MG63 (cell line): ENCODE data around the gene METTL25B. TPM values are rescaled to one million over a fixed set of nuclear protein-coding genes. Genes with fewer than 3 reads are reported as not detected.
A peak's percentile ranks its signal among the peaks of the same experiment; 100 is the strongest.

ENCODE experiments used
- DNase-seq: peaks from one replicate; pipeline ENCODE4 v3.0.0-alpha.2; 2020
- H3K27me3 ChIP-seq: fragments of 250-450 bp; sonication (Bioruptor Pico); 2 replicates; pipeline ENCODE4 v1.5.1; 2020; ENCODE audit warnings: mild to moderate bottlenecking, moderate library complexity
- H3K36me3 ChIP-seq: fragments of 250-450 bp; sonication (Bioruptor Pico); 2 replicates; pipeline ENCODE4 v1.5.1; 2020; ENCODE audit warnings: mild to moderate bottlenecking, moderate library complexity
- H3K4me3 ChIP-seq: fragments of 250-450 bp; sonication (Bioruptor Pico); 2 replicates; pipeline ENCODE4 v1.5.1; 2020; ENCODE audit warnings: mild to moderate bottlenecking, moderate library complexity
- H3K9me3 ChIP-seq: fragments of 250-450 bp; sonication (Bioruptor Pico); 2 replicates; pipeline ENCODE4 v1.5.1; 2020; ENCODE audit warnings: mild to moderate bottlenecking, moderate library complexity
- total RNA-seq: library from RNA; depleted of rRNA; stranded (reverse); fragments of >200 nt; shearing (Covaris generic); gene quantifications from 2 replicates; pipeline ENCODE4 v1.2.3, GENCODE V29; 2014; ENCODE audit warnings: low replicate concordance; rRNA removed

The METTL25B gene
- 10.0 and 20.8 TPM in 2 replicates for total RNA-seq

- peak within 1 kb of the TSS; percentile 81 for H3K4me3 ChIP-seq
- peaks cover 44% of the 10 kb centered on the region for H3K36me3 ChIP-seq
- H3K27me3 ChIP-seq, result no peaks in the 10 kb centered on the region
- DNase-seq, result peak; percentile 88
- H3K9me3 ChIP-seq, result no peaks in the 10 kb centered on the region
Measured at GRCh38 chr1:156727926-156728598, at the start of gene METTL25B. TSS of gene METTL25B (plus strand) at chr1:156728469. CDS start at chr1:156729105, 636 bp downstream.

- Histone ChIP-seq H3K4me3 (no peak overlapping the region), H3K27me3 (no peaks in the 10 kb centered on the region), H3K36me3 (no peaks in the 10 kb centered on the region), H3K9me3 (no peaks in the 10 kb centered on the region)
- DNase-seq, result no peak
Measured at GRCh38 chr1:156680056-156680455, 48.2 kb upstream of the METTL25B start.

DNA sequence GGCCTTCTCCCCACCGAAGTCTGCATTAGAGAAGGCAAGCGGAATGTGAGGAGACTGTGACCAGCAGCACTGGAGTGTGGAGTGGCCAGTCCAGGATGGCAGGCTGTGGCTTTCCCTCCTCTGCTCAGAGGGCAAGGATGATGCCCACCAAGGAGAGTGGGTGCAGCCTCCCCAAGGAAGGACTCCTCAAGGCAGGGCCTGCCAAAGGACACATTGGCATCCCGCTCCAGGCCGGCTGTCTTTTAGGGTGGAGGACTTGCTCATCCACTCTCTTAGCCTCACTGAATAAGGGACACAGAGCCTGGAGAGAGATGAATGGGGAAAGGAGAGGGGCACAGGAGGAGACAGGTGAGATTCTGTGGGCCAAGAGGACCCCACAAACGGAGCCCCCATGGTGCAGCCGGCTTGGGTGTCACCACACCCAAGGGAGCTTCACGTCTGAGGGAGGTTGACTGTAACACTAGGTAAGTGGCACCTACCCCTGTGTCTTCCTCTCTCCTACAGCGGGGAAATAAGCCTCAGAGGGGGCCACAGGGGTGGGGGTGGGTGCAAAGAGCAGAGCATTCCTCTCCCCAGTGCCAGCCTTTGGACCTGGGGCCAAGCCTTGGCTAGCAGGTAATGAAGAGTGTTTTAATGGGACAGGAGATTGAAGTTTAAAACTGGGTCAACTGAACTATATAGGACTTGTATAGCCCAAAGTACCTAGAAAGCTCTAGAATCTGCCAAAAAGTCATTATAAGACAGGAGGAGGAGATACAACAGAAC lies 46.9 kb upstream of the METTL25B start:
- DNase-seq, result no peak
- Histone ChIP-seq H3K27me3 (no peaks in the 10 kb centered on the region), H3K9me3 (no peaks in the 10 kb centered on the region), H3K36me3 (no peaks in the 10 kb centered on the region), H3K4me3 (no peak overlapping the region)

- H3K36me3 ChIP-seq, result no peaks in the 10 kb centered on the region
- no peaks in the 10 kb centered on the region for H3K27me3 ChIP-seq
- H3K4me3 ChIP-seq, result no peak overlapping the region
- no peak for DNase-seq
- H3K9me3 ChIP-seq, result no peaks in the 10 kb centered on the region
Measured at GRCh38 chr1:156682166-156682890, 45.9 kb upstream of the METTL25B start.

DNA sequence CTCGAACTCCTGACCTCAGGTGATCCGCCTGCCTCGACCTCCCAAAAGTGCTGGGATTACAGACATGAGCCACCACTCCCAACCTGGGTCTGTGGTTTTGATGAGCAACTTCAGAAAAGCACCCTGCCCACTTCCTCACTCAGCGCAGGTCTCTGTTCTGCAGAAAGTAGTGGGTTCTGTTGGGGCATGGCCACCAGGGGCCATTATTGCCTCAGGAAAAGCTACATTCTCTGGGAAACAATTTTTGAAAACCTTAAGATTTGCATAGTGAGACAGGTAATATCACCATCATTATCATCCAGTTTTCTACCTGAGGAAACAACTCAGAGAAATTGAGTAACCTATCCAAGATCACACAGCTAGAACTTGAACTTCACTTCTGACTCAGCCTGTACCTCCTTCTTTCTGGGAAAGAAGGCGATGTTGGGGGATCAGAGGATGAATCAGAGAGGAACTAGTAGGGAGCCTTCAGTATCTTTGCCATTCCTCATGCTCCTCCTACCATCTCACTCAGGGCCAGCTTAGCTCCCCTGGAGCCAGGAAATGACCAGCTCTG lies 44.0 kb upstream of the METTL25B start:
- H3K36me3 ChIP-seq, result no peaks in the 10 kb centered on the region
- no peaks in the 10 kb centered on the region for H3K27me3 ChIP-seq
- no peaks in the 10 kb centered on the region for H3K9me3 ChIP-seq
- H3K4me3 ChIP-seq, result no peak overlapping the region
- peak; percentile 56 for DNase-seq

GRCh38 chr1:156689035-156689952 lies 39.0 kb upstream of the METTL25B start:
- peak; percentile 82 for DNase-seq

GRCh38 chr1:156689953-156690674 lies 38.2 kb upstream of the METTL25B start:
- H3K27me3 ChIP-seq, result no peaks in the 10 kb centered on the region
- no peak for DNase-seq
- H3K9me3 ChIP-seq, result no peaks in the 10 kb centered on the region
- no peak overlapping the region for H3K4me3 ChIP-seq
- no peaks in the 10 kb centered on the region for H3K36me3 ChIP-seq

More at GRCh38 chr1:156689035-156689952, 39.0 kb upstream of the METTL25B start:
- Histone ChIP-seq H3K27me3 (no peaks in the 10 kb centered on the region), H3K36me3 (no peaks in the 10 kb centered on the region), H3K9me3 (no peaks in the 10 kb centered on the region), H3K4me3 (peak overlapping the region; percentile 13)

DNA sequence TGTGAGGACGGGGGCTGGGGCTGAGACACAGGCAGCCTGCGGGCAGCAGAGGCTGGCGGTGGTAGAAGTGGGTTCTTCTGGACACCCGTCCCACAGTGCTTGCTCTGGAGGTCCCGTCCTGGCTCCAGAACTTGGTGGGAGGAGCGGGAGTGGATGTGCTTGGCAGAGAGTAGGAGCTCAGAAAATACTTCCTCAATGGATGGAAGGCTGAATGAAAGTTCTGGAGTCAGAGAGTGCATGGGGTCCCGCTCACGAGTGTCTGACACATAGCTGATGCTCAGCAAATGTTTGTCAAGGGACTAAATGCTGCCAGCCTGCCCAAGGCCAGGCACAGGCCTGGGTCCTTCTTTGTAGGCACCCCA lies 37.6 kb upstream of the METTL25B start:
- Histone ChIP-seq H3K4me3 (no peak overlapping the region), H3K27me3 (no peaks in the 10 kb centered on the region), H3K9me3 (no peaks in the 10 kb centered on the region), H3K36me3 (no peaks in the 10 kb centered on the region)
- DNase-seq, result no peak

DNA sequence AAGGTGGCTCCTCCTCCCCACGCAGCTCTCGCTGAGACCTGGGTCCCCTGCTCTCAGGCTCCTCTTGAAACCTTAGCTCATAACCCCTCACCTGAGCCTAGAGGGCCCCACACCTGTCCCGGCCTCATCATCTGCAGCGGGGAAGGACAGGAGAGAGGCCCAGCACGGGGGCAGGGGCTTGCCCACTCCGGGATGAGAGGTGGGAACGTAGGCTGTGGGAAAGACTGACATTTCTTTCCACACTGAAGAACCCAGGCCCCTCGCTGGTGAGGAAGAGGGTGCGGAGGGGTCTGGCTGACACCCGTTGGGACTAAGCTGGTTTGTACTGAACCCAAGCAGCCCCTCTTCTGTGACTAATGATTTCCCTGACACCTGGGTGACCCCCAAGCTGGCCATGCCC lies 37.1 kb upstream of the METTL25B start:
- DNase-seq, result no peak
- H3K27me3 ChIP-seq, result no peaks in the 10 kb centered on the region
- no peaks in the 10 kb centered on the region for H3K9me3 ChIP-seq
- H3K36me3 ChIP-seq, result no peaks in the 10 kb centered on the region
- no peak overlapping the region for H3K4me3 ChIP-seq

- no peak overlapping the region for H3K4me3 ChIP-seq
- no peaks in the 10 kb centered on the region for H3K36me3 ChIP-seq
- no peaks in the 10 kb centered on the region for H3K27me3 ChIP-seq
- H3K9me3 ChIP-seq, result no peaks in the 10 kb centered on the region
- DNase-seq, result peak; percentile 72
Measured at GRCh38 chr1:156691665-156692440, 36.4 kb upstream of the METTL25B start.

- DNase-seq, result no peak
- no peak overlapping the region for H3K4me3 ChIP-seq
- no peaks in the 10 kb centered on the region for H3K36me3 ChIP-seq
- no peaks in the 10 kb centered on the region for H3K9me3 ChIP-seq
- H3K27me3 ChIP-seq, result no peaks in the 10 kb centered on the region
Measured at GRCh38 chr1:156692441-156692924, 35.8 kb upstream of the METTL25B start.

DNA sequence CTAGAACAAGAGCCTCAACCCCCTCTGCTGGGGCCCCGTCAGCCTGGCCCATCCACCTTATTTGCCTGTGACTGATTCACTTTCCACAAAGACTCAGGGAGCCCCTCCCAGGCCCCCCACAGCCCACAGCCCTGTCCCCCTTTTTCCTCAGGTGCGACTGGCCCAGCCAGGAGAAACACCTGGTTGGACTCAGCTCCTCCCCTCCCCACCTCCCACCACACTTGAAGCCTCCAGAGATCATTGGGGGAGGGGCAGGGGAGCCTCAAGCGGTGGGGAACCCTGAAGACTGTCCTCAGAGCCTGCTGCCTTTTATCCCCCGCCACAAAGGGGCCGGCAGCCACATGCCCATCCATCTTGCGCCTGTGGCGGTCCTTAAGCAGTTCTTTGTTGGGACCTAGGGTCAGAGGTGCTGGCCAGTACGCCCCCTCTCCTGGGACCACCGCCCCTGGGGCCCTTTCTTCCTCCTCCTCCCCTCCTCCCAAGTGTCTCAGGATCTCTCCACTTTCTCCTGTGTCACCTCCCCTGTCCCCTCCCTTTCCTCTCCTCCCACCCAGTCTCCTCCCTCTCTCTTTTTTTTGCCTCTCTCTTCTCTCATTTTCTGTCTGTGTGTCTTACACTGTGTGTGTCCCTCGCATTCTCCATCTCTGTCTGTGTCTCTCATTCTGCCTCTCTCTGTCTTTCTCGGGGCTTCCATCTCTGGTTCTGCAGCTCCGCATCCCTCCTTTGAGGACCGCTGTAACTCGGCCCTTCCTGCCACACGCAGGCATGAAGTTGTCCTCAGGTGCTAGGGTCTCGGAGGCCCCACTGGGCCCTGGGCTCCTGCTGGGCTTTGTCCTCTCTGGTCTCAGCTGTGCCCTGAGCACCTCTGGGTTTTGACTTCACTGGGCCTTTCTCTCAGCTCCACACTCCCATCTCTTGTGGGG lies 35.1 kb upstream of the METTL25B start:
- Histone ChIP-seq H3K27me3 (no peaks in the 10 kb centered on the region), H3K36me3 (no peaks in the 10 kb centered on the region), H3K4me3 (no peak overlapping the region), H3K9me3 (no peaks in the 10 kb centered on the region)
- no peak for DNase-seq

DNA sequence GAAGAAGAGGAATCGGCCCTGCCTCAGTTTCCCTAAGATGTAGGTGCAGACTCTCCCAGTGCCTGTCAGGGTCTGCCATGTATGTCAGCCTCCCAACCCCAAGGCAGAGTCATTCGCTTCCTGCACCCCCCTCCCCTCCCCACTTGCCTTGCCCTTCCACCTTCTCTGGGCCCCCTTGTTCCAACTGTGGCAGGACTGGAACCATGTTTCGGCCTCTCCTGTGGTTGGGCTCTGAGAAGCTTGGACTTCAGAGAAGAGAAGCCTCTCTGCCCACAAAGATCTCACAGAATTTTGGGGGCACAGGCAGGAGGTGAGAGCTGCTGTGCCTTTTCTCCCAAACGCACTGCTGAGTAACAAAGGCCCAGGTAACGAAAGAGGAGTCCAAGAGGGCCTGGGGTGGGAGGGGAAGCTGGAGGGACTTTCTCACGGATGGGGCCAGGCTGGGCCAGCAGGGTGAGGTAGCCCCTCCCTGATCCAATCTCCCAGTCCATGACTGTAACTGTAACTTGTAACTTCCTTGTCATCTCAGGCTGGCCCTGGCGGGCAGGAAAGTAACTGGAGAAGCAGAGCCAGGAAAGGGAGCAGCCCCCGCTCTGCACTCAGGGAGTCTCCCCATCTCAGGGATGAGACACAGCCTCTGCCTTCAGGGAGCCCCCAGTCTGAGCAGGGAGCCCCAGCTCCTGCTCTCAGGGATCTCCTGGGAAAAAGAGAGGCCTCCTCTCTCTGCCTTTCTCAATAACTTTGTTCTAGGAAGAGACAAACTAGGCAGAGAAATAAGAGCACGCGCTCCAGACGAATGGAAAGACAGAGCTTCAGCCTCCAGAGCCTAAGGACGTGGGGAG lies 34.2 kb upstream of the METTL25B start:
- no peaks in the 10 kb centered on the region for H3K36me3 ChIP-seq
- no peak for DNase-seq
- no peak overlapping the region for H3K4me3 ChIP-seq
- H3K9me3 ChIP-seq, result no peaks in the 10 kb centered on the region
- H3K27me3 ChIP-seq, result no peaks in the 10 kb centered on the region
